Measurements from ENCODE around the gene GSC2. TPM values are rescaled to one million over a fixed set of nuclear protein-coding genes. Genes with fewer than 3 reads are reported as not detected.

Gene GSC2
- total and polyA plus RNA-seq, 9 of the 15 experiments (the other 6 are each of a cell fraction or from before 2014, with no cell fraction given) = not detected

- TF ChIP-seq SAP30 (IDR thresholded peaks at IDR 0.05; ENCODE audit: borderline replicate concordance, insufficient read depth, low read depth, low read length, poor library complexity, severe bottlenecking) (peak; percentile 97), ZBTB43 (CRISPR knock-in tag; IDR thresholded peaks at IDR 0.05) (no peak), RBM22 (IDR thresholded peaks at IDR 0.05; ENCODE audit: low read depth, low read length, poor library complexity, severe bottlenecking) (no peak), CC2D1A (IDR thresholded peaks at IDR 0.05) (no peak), ZNF124 (CRISPR knock-in tag; IDR thresholded peaks at IDR 0.05) (no peak), HDAC6 (IDR thresholded peaks at IDR 0.05; ENCODE audit: low read depth, low read length) (no peak), ATF4 (CRISPR knock-in tag; IDR thresholded peaks at IDR 0.05) (no peak), CHCHD3 (CRISPR knock-in tag; IDR thresholded peaks at IDR 0.05) (no peak), GTF2B (IDR thresholded peaks at IDR 0.05; ENCODE audit: extremely low read depth, insufficient read length) (no peak), BCLAF1 (IDR thresholded peaks at IDR 0.05; ENCODE audit: borderline replicate concordance in 1 of 2, control insufficient read depth in 1 of 2, low read depth in 2 of 2, low read length in 1 of 2) (no peak), CEBPZ (IDR thresholded peaks at IDR 0.05; ENCODE audit: borderline replicate concordance, low read depth, low read length) (no peak), HDAC3 (IDR thresholded peaks at IDR 0.05; ENCODE audit: borderline replicate concordance, partially characterized antibody) (no peak), ZNF780A (CRISPR knock-in tag; IDR thresholded peaks at IDR 0.05) (no peak), ATF7 (IDR thresholded peaks at IDR 0.05) (no peak), NUFIP1 (IDR thresholded peaks at IDR 0.05; ENCODE audit: partially characterized antibody) (no peak)
Observed at GRCh38 chr22:19178657-19179496, 28.8 kb upstream of the GSC2 start, which contains the start of gene SLC25A1 (continued).

All from K562 (cell line).